NOMO-1 (cell line): ENCODE results near the gene AGK.
"Not testable (repeated sequence)": the region's sequence is repeated elsewhere in the genome, so short reads cannot be mapped to it uniquely, and the experiment has no call there.

Source experiments
- DNase-seq, 2 experiments: peaks; one replicate each; lab custom pipeline; 2025; ENCODE audit not compliant: unreplicated experiment in 2 of 2; lab: John Stamatoyannopoulos, UW

The AGK gene

GRCh38 chr7:141671705-141672496, 120.7 kb downstream of the AGK start:
- peak in 1 of 2 experiments; percentile 23 for DNase-seq

- no peak for DNase-seq
Measured at GRCh38 chr7:141673346-141673745, 122.1 kb downstream of the AGK start.

- no peak for DNase-seq
Measured at GRCh38 chr7:141674171-141674671, 123.0 kb downstream of the AGK start.

- no peak for DNase-seq
Measured at GRCh38 chr7:141674702-141675101, 123.5 kb downstream of the AGK start.

GRCh38 chr7:141675436-141676215, 124.4 kb downstream of the AGK start:
- DNase-seq = peak in 1 of 2 experiments; percentile 62

GRCh38 chr7:141676618-141677017, 125.4 kb downstream of the AGK start:
- no peak for DNase-seq

- DNase-seq = no peak
Measured at GRCh38 chr7:141679014-141679413, 127.8 kb downstream of the AGK start.

- no peak for DNase-seq
Measured at GRCh38 chr7:141685285-141686023, 134.2 kb downstream of the AGK start.

GRCh38 chr7:141686074-141686473, 134.9 kb downstream of the AGK start:
- no peak for DNase-seq

GRCh38 chr7:141686670-141687069, 135.5 kb downstream of the AGK start:
- no peak for DNase-seq

- no peak for DNase-seq
Measured at GRCh38 chr7:141688043-141688442, 136.8 kb downstream of the AGK start.

GRCh38 chr7:141689072-141689825, 138.0 kb downstream of the AGK start:
- DNase-seq = not testable (repeated sequence)

- no peak for DNase-seq
Measured at GRCh38 chr7:141691540-141691939, 140.3 kb downstream of the AGK start.

GRCh38 chr7:141691961-141692360, 140.8 kb downstream of the AGK start:
- DNase-seq = no peak

GRCh38 chr7:141693082-141693481, 141.9 kb downstream of the AGK start:
- no peak for DNase-seq

- no peak for DNase-seq
Measured at GRCh38 chr7:141695803-141696289, 144.6 kb downstream of the AGK start.

GRCh38 chr7:141696348-141696747, 145.1 kb downstream of the AGK start:
- DNase-seq = no peak

GRCh38 chr7:141697211-141697871, 146.1 kb downstream of the AGK start:
- no peak for DNase-seq

- no peak for DNase-seq
Measured at GRCh38 chr7:141698247-141699015, 147.2 kb downstream of the AGK start.
